ENCODE results near the gene PRRT2. TPM values are rescaled to one million over a fixed set of nuclear protein-coding genes. Genes with fewer than 3 reads are reported as not detected.

The PRRT2 gene
- total RNA-seq, 1 donor from 2014 or later, result 24.7 TPM

- no peak for TF ChIP-seq CTCF (IDR thresholded peaks at IDR 0.05; ENCODE audit: unreplicated experiment)
- peaks cover 64% of the 10 kb centered on the region for H3K4me1 Mint-ChIP-seq
Observed at GRCh38 chr16:29809850-29810698, 1.9 kb upstream of the PRRT2 start.

GRCh38 chr16:29810699-29811169 is 1.3 kb upstream of the PRRT2 start:
- peaks cover 1% of the 10 kb centered on the region for H3K36me3 Mint-ChIP-seq
- no peak for TF ChIP-seq CTCF (IDR thresholded peaks at IDR 0.05; ENCODE audit: unreplicated experiment)
- no peaks in the 10 kb centered on the region for H3K27me3 Mint-ChIP-seq (ENCODE audit: low read depth)
- H3K9me3 Mint-ChIP-seq, result no peaks in the 10 kb centered on the region
- DNase-seq (ENCODE audit: low spot score in 2 of 2, unreplicated experiment in 2 of 2), result no peak
- H3K27ac Mint-ChIP-seq, result peak overlapping the region; percentile 99
- peaks cover 66% of the 10 kb centered on the region for H3K4me1 Mint-ChIP-seq
- H3K4me3 Mint-ChIP-seq, result peak overlapping the region; percentile 80

More at GRCh38 chr16:29809850-29810698, 1.9 kb upstream of the PRRT2 start:
- peak overlapping the region; percentile 80 for H3K4me3 Mint-ChIP-seq
- H3K36me3 Mint-ChIP-seq, result peaks cover 1% of the 10 kb centered on the region
- no peaks in the 10 kb centered on the region for H3K9me3 Mint-ChIP-seq
- H3K27ac Mint-ChIP-seq, result peak overlapping the region; percentile 99
- H3K27me3 Mint-ChIP-seq (ENCODE audit: low read depth), result no peaks in the 10 kb centered on the region
- DNase-seq (ENCODE audit: low spot score in 2 of 2, unreplicated experiment in 2 of 2), result no peak

GRCh38 chr16:29811170-29811895 is 660 bp upstream of the PRRT2 start:
- no peaks in the 10 kb centered on the region for H3K27me3 Mint-ChIP-seq (ENCODE audit: low read depth)
- peak overlapping the region; percentile 99 for H3K27ac Mint-ChIP-seq
- H3K4me1 Mint-ChIP-seq, result peaks cover 68% of the 10 kb centered on the region
- peaks cover 1% of the 10 kb centered on the region for H3K36me3 Mint-ChIP-seq
- H3K4me3 Mint-ChIP-seq, result peak overlapping the region; percentile 80
- H3K9me3 Mint-ChIP-seq, result no peaks in the 10 kb centered on the region
- peak; percentile 82 to 87 for DNase-seq (ENCODE audit: low spot score in 2 of 2, unreplicated experiment in 2 of 2)
- no peak for TF ChIP-seq CTCF (IDR thresholded peaks at IDR 0.05; ENCODE audit: unreplicated experiment)

GRCh38 chr16:29812754-29813643 is 1.0 kb downstream of the PRRT2 start:
- H3K27ac Mint-ChIP-seq, result peak overlapping the region; percentile 90
- DNase-seq (ENCODE audit: low spot score in 2 of 2, unreplicated experiment in 2 of 2), result no peak
- TF ChIP-seq CTCF (IDR thresholded peaks at IDR 0.05; ENCODE audit: unreplicated experiment), result no peak
- no peaks in the 10 kb centered on the region for H3K9me3 Mint-ChIP-seq
- peak overlapping the region; percentile 80 for H3K4me3 Mint-ChIP-seq
- peaks cover 1% of the 10 kb centered on the region for H3K36me3 Mint-ChIP-seq
- peaks cover 70% of the 10 kb centered on the region for H3K4me1 Mint-ChIP-seq
- no peaks in the 10 kb centered on the region for H3K27me3 Mint-ChIP-seq (ENCODE audit: low read depth)
